ENCODE measurements around the gene BCL2. TPM values are rescaled to one million over a fixed set of nuclear protein-coding genes. Genes with fewer than 3 reads are reported as not detected.
A peak's percentile ranks its signal among the peaks of the same experiment; 100 is the strongest.

The BCL2 gene
- total RNA-seq, 2 donors from 2014 or later: 14.8 to 38.4 TPM

DNA sequence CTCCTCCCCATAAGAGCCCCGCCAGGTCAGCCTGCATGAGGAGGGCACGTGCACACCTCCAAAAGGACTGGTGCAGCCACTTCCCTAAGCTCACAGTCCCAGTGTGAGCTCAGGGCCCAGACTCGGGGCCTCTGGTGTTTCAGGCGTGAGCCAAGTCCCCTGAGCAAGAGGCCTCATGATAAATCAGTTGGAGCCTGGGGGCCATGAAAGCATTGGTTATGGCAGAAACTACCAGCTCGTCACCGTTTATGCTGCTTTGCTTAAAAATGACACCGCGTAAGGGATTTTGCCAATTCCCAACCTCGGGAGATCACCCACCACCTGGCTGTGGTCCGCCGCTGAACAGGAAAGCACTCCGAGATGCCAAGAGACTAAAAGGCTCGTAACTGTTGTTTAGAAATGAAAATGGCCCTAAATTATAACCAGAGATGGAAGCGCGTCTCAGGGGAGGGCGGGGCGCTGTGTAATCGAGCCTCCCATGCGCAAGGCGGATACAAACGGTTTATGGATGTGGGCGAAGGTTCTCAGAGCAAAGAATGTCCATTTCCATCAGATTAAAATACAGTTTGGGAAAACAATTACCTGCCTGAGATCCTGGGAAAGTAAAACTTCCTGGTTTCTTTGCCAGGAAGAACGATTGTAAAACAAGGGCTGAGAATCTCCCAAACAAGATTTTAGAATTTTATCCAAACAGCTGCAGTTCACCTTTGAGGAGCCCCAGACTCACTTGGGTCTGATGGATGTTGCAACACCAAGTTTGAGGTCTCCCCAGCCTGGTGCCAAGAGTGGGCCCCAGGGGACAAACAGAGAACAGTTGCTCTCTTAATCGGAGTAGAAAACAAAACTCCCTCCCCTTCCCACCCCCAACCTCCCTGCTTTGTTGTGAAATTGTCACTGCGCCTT lies 141.4 kb downstream of the BCL2 start:
- Histone ChIP-seq H3K4me1 (replicated peaks) (peaks cover 6% of the 10 kb centered on the region), H3K4me3 (peak overlapping the region in 1 of 2 donors; percentile 2)

DNA sequence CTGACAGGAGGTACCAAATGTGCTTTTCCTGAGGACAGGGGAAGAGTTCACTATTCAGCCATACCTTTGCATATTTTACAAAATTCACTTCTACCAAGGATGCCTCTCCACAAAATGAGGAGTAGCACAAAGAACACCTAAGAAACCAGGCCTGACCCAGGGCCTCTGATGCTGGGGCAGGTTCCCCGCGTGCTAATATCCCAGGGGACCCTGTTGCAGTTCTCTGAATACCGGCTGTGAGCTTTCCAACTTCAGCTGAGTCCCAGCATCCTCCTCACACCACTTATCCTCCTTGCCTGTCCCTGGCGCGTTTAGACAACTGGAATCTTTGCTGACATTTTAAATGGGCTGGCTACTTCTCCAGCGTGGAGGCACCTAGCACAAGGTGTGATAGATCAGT lies 142.3 kb downstream of the BCL2 start:
- no peak for TF ChIP-seq POLR2A (IDR thresholded peaks at IDR 0.05)
- no peak for TF ChIP-seq POLR2AphosphoS5 (IDR thresholded peaks at IDR 0.05)
- TF ChIP-seq, protein P1, sequence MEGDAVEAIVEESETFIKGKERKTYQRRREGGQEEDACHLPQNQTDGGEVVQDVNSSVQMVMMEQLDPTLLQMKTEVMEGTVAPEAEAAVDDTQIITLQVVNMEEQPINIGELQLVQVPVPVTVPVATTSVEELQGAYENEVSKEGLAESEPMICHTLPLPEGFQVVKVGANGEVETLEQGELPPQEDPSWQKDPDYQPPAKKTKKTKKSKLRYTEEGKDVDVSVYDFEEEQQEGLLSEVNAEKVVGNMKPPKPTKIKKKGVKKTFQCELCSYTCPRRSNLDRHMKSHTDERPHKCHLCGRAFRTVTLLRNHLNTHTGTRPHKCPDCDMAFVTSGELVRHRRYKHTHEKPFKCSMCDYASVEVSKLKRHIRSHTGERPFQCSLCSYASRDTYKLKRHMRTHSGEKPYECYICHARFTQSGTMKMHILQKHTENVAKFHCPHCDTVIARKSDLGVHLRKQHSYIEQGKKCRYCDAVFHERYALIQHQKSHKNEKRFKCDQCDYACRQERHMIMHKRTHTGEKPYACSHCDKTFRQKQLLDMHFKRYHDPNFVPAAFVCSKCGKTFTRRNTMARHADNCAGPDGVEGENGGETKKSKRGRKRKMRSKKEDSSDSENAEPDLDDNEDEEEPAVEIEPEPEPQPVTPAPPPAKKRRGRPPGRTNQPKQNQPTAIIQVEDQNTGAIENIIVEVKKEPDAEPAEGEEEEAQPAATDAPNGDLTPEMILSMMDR (IDR thresholded peaks at IDR 0.05): no peak
- intact Hi-C loops (cut with DNase I): loop anchor here (5.0 kb wide), 2 partner anchors 60 to 140 kb away; partner anchors contain the start of gene BCL2
- Histone ChIP-seq H3K27ac (peak overlapping the region; percentile 79 to 80), H3K4me1 (replicated peaks) (peaks cover 3% of the 10 kb centered on the region), H3K27me3 (replicated peaks; ENCODE audit: insufficient read depth) (no peaks in the 10 kb centered on the region), H3K4me3 (no peak overlapping the region), H3K9me3 (no peaks in the 10 kb centered on the region), H3K36me3 (no peaks in the 10 kb centered on the region)
- DNase-seq (ENCODE audit: low spot score): no peak
- 52% methylated on average over 6 of the region's 6 CpGs for WGBS

More for the DNA sequence above, 141.4 kb downstream of the BCL2 start:
- TF ChIP-seq POLR2A (IDR thresholded peaks at IDR 0.05) (no peak), POLR2AphosphoS5 (IDR thresholded peaks at IDR 0.05) (no peak)
- TF ChIP-seq, protein P1 (IDR thresholded peaks at IDR 0.05): no peak
- peak; percentile 73 for DNase-seq (ENCODE audit: low spot score)
- Histone ChIP-seq H3K27me3 (replicated peaks; ENCODE audit: insufficient read depth) (no peaks in the 10 kb centered on the region), H3K9me3 (no peaks in the 10 kb centered on the region), H3K27ac (peak overlapping the region; percentile 79 to 80), H3K36me3 (no peaks in the 10 kb centered on the region)
- intact Hi-C loops (cut with DNase I): loop anchor here (5.0 kb wide), 2 partner anchors 59 to 139 kb away; partner anchors contain the start of gene BCL2
- 14% methylated on average over 22 of the region's 25 CpGs for WGBS

DNA sequence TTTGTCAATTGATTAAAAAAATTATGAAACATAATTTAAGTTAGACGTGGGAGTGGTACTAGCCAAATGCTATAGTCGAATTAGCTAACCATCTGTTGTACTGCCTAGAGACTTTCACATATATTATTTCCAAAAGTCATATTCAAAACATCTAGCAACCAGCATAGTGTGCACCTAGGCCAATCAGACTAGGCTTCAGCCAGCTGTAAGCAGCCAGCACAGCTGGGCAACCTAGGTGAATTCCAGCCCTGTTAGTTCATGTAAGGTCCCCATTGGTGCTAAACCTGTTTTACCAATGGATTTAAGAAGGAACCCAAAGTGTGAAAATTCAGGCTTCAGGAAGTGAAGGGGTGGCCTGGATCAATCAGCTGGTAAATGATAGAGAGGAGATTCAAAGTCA lies 144.3 kb downstream of the BCL2 start:
- H3K4me3 ChIP-seq: no peak overlapping the region
- intact Hi-C loops (cut with DNase I): loop anchor here (5.0 kb wide), 2 partner anchors 62 to 142 kb away; partner anchors contain the start of gene BCL2
- no peak for DNase-seq (ENCODE audit: low spot score)
- peaks cover 3% of the 10 kb centered on the region for H3K4me1 ChIP-seq (replicated peaks)
- no peaks in the 10 kb centered on the region for H3K27me3 ChIP-seq (replicated peaks; ENCODE audit: insufficient read depth)
- H3K9me3 ChIP-seq: no peaks in the 10 kb centered on the region
- 83% methylated on average over 2 of the region's 2 CpGs for WGBS
- H3K27ac ChIP-seq: peak overlapping the region; percentile 28 to 39
- no peaks in the 10 kb centered on the region for H3K36me3 ChIP-seq
- TF ChIP-seq POLR2AphosphoS5 (IDR thresholded peaks at IDR 0.05) (no peak), POLR2A (IDR thresholded peaks at IDR 0.05) (no peak)
- TF ChIP-seq, protein P1 (IDR thresholded peaks at IDR 0.05): no peak

DNA sequence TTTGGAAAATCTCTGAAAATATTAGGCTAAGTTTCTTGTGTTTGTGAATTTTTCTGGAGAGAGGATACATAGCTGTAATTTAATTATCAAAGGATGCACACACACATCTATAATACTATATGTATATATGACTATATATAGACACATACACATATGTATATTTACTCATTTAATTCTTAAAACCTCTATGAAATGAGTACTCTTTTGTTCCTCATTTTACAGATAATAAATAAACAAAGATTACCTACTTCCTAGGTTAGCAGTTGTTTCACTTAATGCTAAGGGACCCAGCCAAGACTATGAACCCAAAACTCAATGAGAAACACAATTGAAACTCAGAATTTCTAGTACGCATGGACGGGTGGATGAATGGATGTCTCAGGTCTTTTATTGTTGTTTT lies 145.6 kb downstream of the BCL2 start:
- Histone ChIP-seq H3K9me3 (no peaks in the 10 kb centered on the region), H3K4me1 (replicated peaks) (peaks cover 3% of the 10 kb centered on the region), H3K27ac (no peak overlapping the region), H3K36me3 (no peaks in the 10 kb centered on the region), H3K27me3 (replicated peaks; ENCODE audit: insufficient read depth) (no peaks in the 10 kb centered on the region), H3K4me3 (no peak overlapping the region)
- no peak for DNase-seq (ENCODE audit: low spot score)
- WGBS: 94% methylated on average over 2 of the region's 2 CpGs
- intact Hi-C loops (cut with DNase I): no loop called here
- TF ChIP-seq POLR2A (IDR thresholded peaks at IDR 0.05): no peak

DNA sequence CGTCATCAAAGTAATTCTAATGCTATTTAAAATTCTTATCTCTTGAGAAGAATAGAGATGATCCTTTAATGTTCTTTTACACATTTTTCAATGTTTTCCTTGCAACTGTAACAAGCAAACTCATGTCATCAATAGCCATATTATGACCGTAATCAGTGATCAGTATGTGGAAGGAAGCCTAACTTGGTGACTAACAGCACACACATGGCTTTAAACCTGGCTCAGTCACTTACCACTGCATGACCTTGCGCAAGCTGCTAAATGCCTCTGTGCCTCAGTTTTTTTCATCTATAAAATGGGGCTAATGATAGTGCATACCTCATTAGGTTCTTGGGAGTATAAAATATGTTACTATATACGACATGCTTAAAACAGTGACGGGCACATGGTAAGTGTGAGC lies 149.7 kb downstream of the BCL2 start:
- intact Hi-C loops (cut with DNase I): no loop called here
- Histone ChIP-seq H3K4me1 (replicated peaks) (no peaks in the 10 kb centered on the region), H3K36me3 (no peaks in the 10 kb centered on the region), H3K27ac (no peak overlapping the region), H3K9me3 (no peaks in the 10 kb centered on the region), H3K27me3 (replicated peaks; ENCODE audit: insufficient read depth) (no peaks in the 10 kb centered on the region), H3K4me3 (no peak overlapping the region)
- TF ChIP-seq, protein P1 (IDR thresholded peaks at IDR 0.05): no peak
- TF ChIP-seq POLR2AphosphoS5 (IDR thresholded peaks at IDR 0.05) (no peak), POLR2A (IDR thresholded peaks at IDR 0.05) (no peak)
- WGBS: over 99% methylated on average over 5 of the region's 5 CpGs
- no peak for DNase-seq (ENCODE audit: low spot score)

All from prostate gland (tissue), 2 donors.